ENCODE measurements around the gene RUSC1. TPM values are rescaled to one million over a fixed set of nuclear protein-coding genes. Genes with fewer than 3 reads are reported as not detected.
A peak's percentile ranks its signal among the peaks of the same experiment; 100 is the strongest.
"Not testable (repeated sequence)": the region's sequence is repeated elsewhere in the genome, so short reads cannot be mapped to it uniquely, and the experiment has no call there.

The RUSC1 gene, protein sequence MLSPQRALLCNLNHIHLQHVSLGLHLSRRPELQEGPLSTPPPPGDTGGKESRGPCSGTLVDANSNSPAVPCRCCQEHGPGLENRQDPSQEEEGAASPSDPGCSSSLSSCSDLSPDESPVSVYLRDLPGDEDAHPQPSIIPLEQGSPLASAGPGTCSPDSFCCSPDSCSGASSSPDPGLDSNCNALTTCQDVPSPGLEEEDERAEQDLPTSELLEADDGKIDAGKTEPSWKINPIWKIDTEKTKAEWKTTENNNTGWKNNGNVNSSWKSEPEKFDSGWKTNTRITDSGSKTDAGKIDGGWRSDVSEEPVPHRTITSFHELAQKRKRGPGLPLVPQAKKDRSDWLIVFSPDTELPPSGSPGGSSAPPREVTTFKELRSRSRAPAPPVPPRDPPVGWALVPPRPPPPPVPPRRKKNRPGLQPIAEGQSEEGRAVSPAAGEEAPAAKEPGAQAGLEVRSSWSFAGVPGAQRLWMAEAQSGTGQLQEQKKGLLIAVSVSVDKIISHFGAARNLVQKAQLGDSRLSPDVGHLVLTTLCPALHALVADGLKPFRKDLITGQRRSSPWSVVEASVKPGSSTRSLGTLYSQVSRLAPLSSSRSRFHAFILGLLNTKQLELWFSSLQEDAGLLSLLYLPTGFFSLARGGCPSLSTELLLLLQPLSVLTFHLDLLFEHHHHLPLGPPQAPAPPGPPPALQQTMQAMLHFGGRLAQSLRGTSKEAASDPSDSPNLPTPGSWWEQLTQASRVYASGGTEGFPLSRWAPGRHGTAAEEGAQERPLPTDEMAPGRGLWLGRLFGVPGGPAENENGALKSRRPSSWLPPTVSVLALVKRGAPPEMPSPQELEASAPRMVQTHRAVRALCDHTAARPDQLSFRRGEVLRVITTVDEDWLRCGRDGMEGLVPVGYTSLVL
- 10 to 100 TPM; 30.3 to 43.0 (median 38.6) TPM for polyA plus RNA-seq (ENCODE audit: insufficient read length in 4 of 4)

DNA sequence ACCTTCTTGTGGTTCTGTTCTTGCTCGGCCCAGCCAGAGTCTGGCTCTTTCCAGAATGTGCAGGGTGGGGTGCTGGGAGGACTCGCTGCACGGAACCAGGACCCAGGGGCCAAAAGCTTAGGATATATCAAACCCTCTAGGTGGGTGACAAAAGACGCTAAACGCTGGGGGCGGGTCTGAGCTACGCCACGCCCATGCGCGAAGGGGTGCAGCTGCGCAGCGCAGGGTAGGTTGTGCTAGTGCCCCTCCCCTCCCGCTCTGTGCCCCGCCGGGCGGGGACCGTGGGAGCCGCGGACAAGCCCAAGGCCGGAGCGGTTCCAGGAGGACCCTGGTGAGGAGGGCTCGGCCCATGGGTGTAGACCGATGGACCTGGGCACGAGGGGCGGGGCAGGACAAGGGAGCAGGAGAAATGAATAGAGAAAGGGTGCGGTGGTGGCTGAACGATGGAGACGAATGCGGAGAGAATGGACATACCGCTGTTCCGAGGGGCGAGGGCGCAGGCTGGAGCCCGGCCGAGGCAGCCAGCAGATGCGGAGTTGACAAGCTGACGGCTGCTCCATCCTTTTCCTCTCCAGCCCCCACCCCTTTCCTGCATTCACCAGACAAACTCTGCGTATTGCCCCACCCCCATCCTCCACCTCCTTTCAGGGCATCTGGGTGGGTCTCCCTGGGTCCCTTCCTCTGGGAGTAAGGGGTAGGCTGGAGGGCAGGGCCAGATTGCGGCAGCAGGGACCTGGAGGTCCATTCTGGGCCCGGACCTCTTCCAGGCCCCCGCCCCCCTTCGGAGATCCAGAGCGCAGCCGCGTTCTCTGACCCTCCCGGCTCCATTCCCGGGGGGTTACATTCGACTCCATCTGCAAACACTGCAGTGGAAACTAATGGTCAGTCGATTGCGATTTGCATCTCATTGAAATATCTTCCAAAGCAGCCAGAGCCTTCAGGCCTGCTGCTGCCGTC is at the start of gene RUSC1:
Gene RUSC1 (plus strand): TSS at position 234 of the 957 bp plus-strand sequence. CDS start 880 bp downstream, outside the sequence.
- DNase-seq (ENCODE audit: low read depth in 4 of 4, low spot score in 2 of 4), result peak in 1 of 4 donors; percentile 48

DNA sequence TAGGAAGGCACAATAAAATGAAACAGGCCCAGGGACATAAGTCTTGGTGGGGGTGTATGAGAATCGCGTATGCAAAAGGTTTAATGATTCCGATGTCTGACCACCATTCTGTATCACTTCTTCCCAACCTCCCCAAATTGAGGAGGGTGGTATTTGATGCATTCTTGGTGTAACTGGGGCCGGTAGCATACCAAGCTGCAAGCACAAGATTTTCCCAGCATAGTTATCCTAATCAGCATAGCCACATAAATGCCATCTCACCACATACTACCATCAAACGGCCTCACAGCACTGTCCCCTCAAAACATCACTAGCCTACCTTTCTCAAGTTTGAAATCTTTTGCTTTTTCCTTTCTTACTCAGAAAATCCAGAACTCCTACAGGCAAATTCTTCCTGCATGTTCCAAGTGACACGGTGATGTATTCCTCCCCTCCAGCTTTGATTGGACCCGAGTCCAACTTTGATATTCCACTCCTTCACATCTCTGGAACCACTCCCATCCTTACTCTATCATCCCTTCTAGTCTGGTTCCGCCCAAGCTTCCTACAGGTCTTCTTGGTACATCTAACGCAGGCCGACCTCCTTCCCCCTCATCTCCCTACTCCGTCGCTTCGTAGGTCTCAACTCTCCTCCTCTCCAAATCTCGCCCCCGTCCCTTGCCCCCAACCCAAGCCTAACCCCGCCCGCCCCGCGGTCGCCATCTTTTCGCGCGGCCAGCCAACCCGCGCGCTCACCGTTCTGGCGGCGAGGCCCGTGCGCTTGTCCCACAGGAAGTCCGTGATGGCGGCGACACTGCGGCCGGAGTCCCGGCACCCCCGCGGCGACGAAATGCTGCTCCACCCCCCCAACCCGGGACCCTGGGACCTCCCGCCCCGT is 48.0 kb upstream of the RUSC1 start:
- DNase-seq (ENCODE audit: low read depth in 4 of 4, low spot score in 2 of 4), result no peak

DNA sequence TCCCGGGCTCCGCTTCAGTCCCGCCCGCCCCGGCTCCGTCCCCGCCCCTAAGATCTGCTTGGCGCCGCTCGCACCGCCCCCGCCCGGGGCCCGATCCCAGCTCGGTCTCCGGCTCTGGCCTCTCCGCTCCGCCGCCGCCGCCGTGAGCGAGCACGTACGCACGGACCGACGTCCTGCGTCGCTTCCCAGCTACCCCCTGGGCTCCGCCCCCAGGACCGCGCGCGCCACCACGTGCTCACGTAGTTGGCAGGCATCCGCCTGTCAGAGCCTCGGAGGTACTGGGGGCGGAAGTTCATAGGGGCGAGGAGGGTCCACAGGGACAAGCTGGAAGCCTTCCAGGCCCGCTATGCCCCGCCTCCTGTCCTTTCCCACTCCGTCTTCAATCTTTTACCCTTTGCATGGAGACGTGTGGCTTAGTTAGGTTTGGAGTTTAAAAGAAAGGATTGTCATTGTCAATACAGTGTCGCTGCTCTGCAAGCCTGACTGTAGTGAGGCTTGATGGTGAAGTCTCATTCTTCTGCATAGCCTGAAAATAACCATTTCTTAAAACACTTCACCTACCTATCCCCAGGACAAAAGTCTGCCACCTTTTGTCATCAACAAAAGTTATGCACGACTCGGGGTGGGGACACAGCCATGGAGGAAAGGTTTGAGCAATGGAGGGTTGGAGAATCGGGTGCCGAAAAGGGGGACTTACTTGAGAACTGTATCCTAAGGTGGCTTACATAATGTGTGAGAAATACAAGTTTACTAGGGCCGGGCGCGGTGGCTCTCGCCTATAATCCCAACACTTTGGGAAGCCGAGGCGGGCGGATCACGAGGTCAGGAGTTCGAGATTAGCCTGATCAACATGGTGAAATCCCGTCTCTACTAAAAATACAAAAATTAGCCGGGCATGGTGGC is 47.1 kb upstream of the RUSC1 start, which contains the start of gene CLK2:
Gene CLK2 (minus strand): TSS at position 162 of the 903 bp plus-strand sequence. CDS start 2,527 bp downstream, outside the sequence.
- peak in 3 of 4 donors; percentile 77 to 91 (median 87) for DNase-seq (ENCODE audit: low read depth in 4 of 4, low spot score in 2 of 4)

DNA sequence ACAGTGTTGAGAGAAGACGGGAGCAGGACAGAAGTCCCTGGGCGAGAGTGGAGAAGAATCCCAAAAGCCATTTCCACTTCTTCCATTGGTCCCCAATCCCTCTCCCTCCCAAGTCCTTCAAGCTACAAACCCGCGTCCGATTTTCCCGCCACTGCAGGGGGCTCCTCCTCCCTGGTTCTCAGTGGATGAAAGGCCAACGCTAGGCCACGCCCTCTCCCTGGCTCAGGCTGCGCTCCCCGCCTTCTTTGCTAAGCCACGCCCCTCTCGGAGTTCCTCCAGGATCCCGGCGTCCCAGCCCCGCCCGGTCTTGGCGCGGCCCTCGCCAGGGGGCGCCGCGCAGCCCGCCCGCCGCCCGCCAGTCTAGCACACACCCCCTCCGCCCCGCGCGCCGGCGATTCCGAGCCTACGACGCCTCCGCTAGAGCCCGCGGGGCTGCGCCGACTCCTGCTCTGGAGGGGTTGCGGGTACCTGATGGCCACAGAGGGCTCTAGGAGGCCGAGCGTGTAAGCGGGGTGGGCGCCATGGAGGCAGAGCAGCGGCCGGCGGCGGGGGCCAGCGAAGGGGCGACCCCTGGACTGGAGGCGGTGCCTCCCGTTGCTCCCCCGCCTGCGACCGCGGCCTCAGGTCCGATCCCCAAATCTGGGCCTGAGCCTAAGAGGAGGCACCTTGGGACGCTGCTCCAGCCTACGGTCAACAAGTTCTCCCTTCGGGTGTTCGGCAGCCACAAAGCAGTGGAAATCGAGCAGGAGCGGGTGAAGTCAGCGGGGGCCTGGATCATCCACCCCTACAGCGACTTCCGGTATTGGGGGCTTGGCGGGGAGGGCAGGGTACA is 43.4 kb upstream of the RUSC1 start, which contains the start of gene HCN3:
Gene HCN3 (plus strand): TSS at position 394 of the 832 bp plus-strand sequence. CDS start 128 bp downstream, at position 522.
- DNase-seq (ENCODE audit: low read depth in 4 of 4, low spot score in 2 of 4), result peak; percentile 83 to 97 (median 94)

DNA sequence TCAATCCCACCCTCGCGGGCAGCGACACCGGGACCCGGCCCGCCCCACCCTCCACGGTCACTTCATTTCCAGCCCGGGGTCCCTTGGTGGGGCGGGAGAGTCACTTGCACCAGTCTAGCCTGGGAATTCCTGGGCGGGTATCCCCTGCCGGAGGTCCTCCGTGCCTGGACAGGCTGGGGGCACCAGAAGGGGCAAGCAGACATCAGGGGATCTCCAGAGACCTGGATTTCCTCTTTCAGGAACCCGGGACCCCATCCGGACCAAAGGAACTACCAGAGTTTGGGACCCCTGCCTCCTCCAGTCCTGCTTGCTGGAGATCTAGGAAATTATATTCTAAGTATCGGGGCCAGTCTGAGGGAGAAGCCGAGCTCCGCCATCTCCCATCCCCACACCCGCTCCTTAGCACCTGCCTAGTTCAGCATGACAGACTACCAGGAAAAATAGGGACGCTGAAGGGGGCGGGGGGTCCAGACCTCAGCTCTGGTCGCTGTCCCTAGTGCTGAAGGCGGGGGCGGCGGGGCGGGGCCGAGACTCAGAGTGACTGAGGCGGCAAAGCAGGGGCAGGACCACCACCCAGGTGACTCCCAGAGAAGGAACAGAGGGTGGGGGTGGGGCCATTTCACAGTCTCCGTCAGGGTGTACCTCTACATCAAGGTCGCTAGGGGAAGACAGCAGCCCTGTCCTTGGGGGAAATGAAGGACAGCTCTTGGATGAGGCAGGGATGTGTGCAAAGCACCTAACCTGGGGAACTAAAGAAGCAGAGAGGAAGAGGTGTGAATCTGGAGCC is 42.6 kb upstream of the RUSC1 start:
- DNase-seq (ENCODE audit: low read depth in 4 of 4, low spot score in 2 of 4), result peak in 1 of 4 donors; percentile 62

DNA sequence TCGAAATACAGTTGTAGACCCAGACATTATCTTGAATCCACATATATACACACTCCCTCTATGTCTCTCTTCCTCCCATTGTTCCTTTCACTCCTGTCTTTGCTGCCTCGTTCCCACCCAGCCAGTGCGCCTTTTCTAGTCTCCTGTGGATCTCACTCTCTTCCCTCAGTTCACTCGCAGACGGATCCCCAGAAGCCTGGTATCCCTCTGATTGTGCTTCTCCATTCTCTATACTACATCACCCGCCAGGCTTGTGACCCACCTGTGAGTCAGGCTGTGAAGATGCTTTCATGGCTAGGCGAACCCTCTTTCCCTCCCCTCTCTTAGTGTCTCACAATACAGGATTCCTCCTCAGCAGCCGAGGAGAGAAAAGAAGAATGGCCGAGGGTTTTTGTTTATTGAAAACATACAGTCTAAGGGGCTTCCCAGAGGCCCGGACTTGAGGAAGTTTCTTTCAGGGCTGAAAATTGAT is 42.0 kb upstream of the RUSC1 start:
- no peak for DNase-seq (ENCODE audit: low read depth in 4 of 4, low spot score in 2 of 4)

- no peak for DNase-seq (ENCODE audit: low read depth in 4 of 4, low spot score in 2 of 4)
Measured at GRCh38 chr1:155279268-155279667, 41.4 kb upstream of the RUSC1 start.

DNA sequence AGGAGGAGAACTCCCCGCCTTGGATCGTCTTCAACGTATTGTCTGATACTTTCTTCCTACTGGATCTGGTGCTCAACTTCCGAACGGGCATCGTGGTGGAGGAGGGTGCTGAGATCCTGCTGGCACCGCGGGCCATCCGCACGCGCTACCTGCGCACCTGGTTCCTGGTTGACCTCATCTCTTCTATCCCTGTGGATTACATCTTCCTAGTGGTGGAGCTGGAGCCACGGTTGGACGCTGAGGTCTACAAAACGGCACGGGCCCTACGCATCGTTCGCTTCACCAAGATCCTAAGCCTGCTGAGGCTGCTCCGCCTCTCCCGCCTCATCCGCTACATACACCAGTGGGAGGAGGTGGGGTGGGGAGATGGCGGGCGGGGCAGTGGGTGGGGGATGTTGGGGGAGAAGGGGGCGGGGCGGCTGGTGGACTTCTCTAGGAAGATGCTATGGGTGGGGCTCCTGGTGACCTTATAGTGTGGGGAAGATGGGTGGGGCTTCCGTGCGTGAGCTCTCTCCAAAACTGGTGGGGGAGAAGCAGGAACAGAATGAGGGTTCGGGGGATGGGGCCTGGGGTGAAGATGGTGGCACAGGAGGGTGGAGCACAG is 38.1 kb upstream of the RUSC1 start:
- no peak for DNase-seq (ENCODE audit: low read depth in 4 of 4, low spot score in 2 of 4)

DNA sequence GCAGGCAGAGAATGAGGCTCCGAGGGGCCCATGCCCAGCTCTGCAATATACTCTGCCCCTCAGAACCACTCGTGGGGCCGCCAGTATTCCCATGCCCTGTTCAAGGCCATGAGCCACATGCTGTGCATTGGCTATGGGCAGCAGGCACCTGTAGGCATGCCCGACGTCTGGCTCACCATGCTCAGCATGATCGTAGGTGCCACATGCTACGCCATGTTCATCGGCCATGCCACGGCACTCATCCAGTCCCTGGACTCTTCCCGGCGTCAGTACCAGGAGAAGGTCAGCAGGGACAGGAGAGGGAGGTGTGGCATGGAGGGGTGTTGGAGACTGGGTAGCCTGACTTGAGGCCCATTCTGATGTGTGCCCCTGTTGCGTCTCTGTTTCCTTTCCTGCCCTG is 36.2 kb upstream of the RUSC1 start:
- DNase-seq (ENCODE audit: low read depth in 4 of 4, low spot score in 2 of 4), result no peak

- DNase-seq (ENCODE audit: low read depth in 4 of 4, low spot score in 2 of 4), result no peak
Measured at GRCh38 chr1:155285063-155285462, 35.6 kb upstream of the RUSC1 start.

DNA sequence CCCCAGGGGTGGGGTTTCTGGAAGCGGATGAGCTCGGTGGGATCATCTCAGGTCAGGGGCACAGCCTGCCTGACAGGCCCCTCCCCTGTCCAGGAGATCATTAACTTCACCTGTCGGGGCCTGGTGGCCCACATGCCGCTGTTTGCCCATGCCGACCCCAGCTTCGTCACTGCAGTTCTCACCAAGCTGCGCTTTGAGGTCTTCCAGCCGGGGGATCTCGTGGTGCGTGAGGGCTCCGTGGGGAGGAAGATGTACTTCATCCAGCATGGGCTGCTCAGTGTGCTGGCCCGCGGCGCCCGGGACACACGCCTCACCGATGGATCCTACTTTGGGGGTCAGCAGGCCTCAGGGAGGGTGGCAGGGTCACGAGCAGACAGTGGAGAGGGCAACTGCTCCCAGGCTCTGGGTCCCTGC is 35.1 kb upstream of the RUSC1 start:
- DNase-seq (ENCODE audit: low read depth in 4 of 4, low spot score in 2 of 4), result no peak

GRCh38 chr1:155286544-155286943 is 34.1 kb upstream of the RUSC1 start:
- DNase-seq (ENCODE audit: low read depth in 4 of 4, low spot score in 2 of 4), result no peak

DNA sequence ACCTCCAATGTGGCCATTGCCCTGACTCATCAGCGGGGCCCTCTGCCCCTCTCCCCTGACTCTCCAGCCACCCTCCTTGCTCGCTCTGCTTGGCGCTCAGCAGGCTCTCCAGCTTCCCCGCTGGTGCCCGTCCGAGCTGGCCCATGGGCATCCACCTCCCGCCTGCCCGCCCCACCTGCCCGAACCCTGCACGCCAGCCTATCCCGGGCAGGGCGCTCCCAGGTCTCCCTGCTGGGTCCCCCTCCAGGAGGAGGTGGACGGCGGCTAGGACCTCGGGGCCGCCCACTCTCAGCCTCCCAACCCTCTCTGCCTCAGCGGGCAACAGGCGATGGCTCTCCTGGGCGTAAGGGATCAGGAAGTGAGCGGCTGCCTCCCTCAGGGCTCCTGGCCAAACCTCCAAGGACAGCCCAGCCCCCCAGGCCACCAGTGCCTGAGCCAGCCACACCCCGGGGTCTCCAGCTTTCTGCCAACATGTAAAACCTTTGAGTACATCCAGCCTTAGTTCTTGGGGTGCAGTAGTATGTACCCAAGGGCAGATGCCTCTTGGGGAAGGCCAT is 32.6 kb upstream of the RUSC1 start:
- DNase-seq (ENCODE audit: low read depth in 4 of 4, low spot score in 2 of 4), result no peak

DNA sequence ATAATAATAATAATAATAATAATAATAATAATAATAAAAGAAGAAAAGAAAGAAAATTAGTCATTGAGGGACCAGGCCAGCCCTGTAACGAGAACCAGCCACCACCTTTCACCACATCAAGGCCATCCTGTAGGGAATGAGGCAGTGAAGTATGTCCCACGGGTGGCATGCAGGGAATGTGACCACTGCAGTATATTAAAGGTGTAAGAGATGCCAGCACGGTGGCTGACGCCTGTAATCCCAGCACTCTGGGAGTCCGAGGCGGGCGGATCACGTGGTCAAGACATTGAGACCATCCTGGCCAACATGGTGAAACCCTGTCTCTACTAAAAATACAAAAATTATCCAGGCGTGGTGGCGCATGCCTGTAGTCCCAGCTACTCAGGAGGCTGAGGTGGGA is 29.7 kb upstream of the RUSC1 start:
- not testable (repeated sequence) for DNase-seq (ENCODE audit: low read depth in 4 of 4, low spot score in 2 of 4)

- DNase-seq (ENCODE audit: low read depth in 4 of 4, low spot score in 2 of 4), result no peak
Measured at GRCh38 chr1:155293086-155293749, 27.5 kb upstream of the RUSC1 start.

All from left renal cortex interstitium (tissue), 4 donors.